Activated CD4-positive, alpha-beta T cell treated with anti-CD3 and anti-CD28 coated beads, Interleukin-2, Interleukin-6, amounts not matched to agents 100 ng/mL and 50 ng/mL, durations not matched to agents 16 hours and 8 hours (primary cell): ENCODE data around the gene ARPP19.
"Not testable (repeated sequence)": the region's sequence is repeated elsewhere in the genome, so short reads cannot be mapped to it uniquely, and the experiment has no call there.

Experiments
- DNase-seq: peaks from one replicate; pipeline ENCODE4 v3.0.0-alpha.2; 2020

Gene ARPP19

GRCh38 chr15:52546031-52546751 lies 22.6 kb downstream of the ARPP19 start:
- peak; percentile 18 for DNase-seq

- no peak for DNase-seq
Measured at GRCh38 chr15:52540374-52541012, 28.3 kb downstream of the ARPP19 start.

- no peak for DNase-seq
Measured at GRCh38 chr15:52537459-52537858, 31.4 kb downstream of the ARPP19 start.

- no peak for DNase-seq
Measured at GRCh38 chr15:52532427-52532826, 36.4 kb downstream of the ARPP19 start.

GRCh38 chr15:52529940-52530339 lies 38.9 kb downstream of the ARPP19 start:
- no peak for DNase-seq

- DNase-seq, result peak; percentile 15
Measured at GRCh38 chr15:52529341-52529924, 39.4 kb downstream of the ARPP19 start.

- DNase-seq, result peak; percentile 86
Measured at GRCh38 chr15:52528564-52529340, 40.1 kb downstream of the ARPP19 start, which contains the start of gene MYO5A. TSS of gene MYO5A (minus strand) at chr15:52528880. CDS start at chr15:52528806, 74 bp downstream.

GRCh38 chr15:52527911-52528563 lies 40.8 kb downstream of the ARPP19 start:
- DNase-seq, result peak; percentile 49

GRCh38 chr15:52527196-52527910 lies 41.5 kb downstream of the ARPP19 start:
- no peak for DNase-seq

GRCh38 chr15:52524223-52525136 lies 44.4 kb downstream of the ARPP19 start:
- no peak for DNase-seq

- DNase-seq, result no peak
Measured at GRCh38 chr15:52523647-52524046, 45.2 kb downstream of the ARPP19 start.

GRCh38 chr15:52523192-52523591 lies 45.6 kb downstream of the ARPP19 start:
- no peak for DNase-seq

- DNase-seq, result no peak
Measured at GRCh38 chr15:52521682-52522081, 47.1 kb downstream of the ARPP19 start.

- DNase-seq, result no peak
Measured at GRCh38 chr15:52520421-52520820, 48.4 kb downstream of the ARPP19 start.

GRCh38 chr15:52518487-52519371 lies 50.1 kb downstream of the ARPP19 start:
- DNase-seq, result no peak

- DNase-seq, result no peak
Measured at GRCh38 chr15:52517014-52517413, 51.8 kb downstream of the ARPP19 start.

- DNase-seq, result no peak
Measured at GRCh38 chr15:52515343-52515742, 53.5 kb downstream of the ARPP19 start.

GRCh38 chr15:52514482-52514881 lies 54.3 kb downstream of the ARPP19 start:
- DNase-seq, result no peak

- DNase-seq, result not testable (repeated sequence)
Measured at GRCh38 chr15:52512869-52513268, 56.0 kb downstream of the ARPP19 start.

- DNase-seq, result no peak
Measured at GRCh38 chr15:52511084-52511483, 57.7 kb downstream of the ARPP19 start.
